Measurements from ENCODE around the gene P2RX1.

Gene P2RX1

DNA sequence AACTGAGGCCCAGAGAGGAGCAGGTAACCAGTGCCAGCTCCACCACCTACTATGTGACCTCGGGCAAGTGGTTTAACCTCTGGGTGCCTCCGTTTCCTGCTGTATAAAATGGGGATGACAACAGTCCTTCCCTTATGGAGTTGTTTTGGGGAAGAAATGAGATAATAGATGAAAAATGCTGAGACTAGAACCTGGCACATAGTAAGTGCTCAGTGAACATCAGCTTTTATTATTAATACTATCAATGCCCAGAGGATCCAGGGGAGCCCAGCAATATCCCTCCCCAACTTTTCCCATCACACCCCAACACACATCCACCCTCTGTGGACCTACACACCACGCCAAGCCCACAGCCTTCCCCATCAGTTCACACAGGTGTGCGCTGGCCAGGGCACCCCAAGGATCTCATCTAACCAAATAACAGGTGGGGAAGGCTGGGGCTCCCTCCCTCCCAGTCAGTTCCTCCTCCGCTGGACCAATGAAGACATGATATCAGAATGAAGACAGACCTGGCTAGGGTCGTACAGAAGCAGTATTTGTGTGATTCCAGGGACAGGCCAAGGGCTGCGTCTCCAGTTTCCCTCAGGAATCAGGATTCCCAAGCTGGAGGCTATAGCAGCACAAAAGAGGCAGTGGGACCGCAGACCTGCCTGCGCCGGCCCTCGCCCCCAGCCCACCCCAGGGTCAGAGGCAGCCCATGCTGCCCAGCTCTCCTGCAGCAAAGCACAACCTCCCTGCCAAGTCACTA lies 46.1 kb upstream of the P2RX1 start:
- TF ChIP-seq, protein P1, sequence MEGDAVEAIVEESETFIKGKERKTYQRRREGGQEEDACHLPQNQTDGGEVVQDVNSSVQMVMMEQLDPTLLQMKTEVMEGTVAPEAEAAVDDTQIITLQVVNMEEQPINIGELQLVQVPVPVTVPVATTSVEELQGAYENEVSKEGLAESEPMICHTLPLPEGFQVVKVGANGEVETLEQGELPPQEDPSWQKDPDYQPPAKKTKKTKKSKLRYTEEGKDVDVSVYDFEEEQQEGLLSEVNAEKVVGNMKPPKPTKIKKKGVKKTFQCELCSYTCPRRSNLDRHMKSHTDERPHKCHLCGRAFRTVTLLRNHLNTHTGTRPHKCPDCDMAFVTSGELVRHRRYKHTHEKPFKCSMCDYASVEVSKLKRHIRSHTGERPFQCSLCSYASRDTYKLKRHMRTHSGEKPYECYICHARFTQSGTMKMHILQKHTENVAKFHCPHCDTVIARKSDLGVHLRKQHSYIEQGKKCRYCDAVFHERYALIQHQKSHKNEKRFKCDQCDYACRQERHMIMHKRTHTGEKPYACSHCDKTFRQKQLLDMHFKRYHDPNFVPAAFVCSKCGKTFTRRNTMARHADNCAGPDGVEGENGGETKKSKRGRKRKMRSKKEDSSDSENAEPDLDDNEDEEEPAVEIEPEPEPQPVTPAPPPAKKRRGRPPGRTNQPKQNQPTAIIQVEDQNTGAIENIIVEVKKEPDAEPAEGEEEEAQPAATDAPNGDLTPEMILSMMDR (IDR thresholded peaks at IDR 0.05; ENCODE audit: insufficient read depth, low read length, missing control alignments): no peak
- ChIA-PET CTCF (interaction anchor here (1.2 to 2.5 kb wide), 2 partner anchors 43 to 48 kb away, joined by 4 to 9 read pairs; no protein-coding TSS in a partner anchor), POLR2A (no interaction called here)
- no peak for DNase-seq (ENCODE audit: low read depth, low spot score)
- no peak overlapping the region for H3K4me3 ChIP-seq (ENCODE audit: low read depth, low read length)

DNA sequence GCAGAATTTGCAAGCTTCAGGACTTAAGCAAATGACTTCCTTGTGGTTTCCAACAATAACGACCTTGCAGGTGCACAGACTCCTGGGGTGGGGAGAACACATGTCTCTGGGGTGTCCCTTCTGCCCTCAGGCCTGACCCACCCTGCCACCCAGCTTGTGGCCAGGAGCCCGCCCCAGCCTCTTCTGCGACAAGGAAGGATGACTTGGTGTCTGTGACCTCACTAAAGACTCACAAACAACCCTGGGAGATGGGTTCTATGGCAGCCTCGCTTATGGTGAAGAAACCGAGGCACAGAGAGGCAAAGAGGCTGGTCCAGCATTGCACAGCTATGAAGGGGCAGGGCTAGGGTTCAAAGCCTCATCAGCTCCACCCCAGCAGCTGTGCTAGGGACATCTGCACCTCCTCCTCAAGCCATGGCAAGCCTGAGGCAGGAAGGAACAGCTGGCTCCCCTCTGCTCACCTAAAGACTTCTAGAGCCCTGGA lies 45.3 kb upstream of the P2RX1 start:
- TF ChIP-seq, protein P1 (IDR thresholded peaks at IDR 0.05; ENCODE audit: insufficient read depth, low read length, missing control alignments): no peak
- H3K4me3 ChIP-seq (ENCODE audit: low read depth, low read length): no peak overlapping the region
- ChIA-PET POLR2A (interaction anchor here (0.6 kb wide), 1 partner anchor 408 kb away, joined by 4 read pairs; no protein-coding TSS in a partner anchor), CTCF (interaction anchor here (1.2 to 2.5 kb wide), 2 partner anchors 44 to 47 kb away, joined by 4 to 9 read pairs; no protein-coding TSS in a partner anchor)
- DNase-seq (ENCODE audit: low read depth, low spot score): no peak

DNA sequence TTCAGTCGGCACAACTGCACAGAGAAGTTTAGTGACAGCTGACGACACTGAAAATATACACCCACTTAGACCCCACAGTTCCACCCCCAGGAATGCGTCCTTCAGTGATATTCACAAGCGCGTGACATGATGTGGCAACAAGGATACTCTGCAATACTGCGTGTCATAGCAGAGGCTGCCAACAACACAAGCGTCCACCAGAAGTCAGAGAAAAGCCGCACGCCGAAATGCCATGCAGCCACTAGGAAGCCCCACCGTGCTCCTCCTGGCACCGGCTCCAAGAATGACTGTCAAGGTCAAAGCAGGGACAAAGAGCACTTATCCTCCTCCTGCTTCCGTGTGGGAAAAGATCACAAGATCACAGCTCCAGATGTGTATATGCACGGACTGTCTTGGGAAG lies 44.5 kb upstream of the P2RX1 start:
- CTCF ChIA-PET: interaction anchor here (1.2 to 2.5 kb wide), 3 partner anchors 45 to 114 kb away, joined by 4 to 9 read pairs (median 4); no protein-coding TSS in a partner anchor
- POLR2A ChIA-PET: no interaction called here
- TF ChIP-seq, protein P1 (IDR thresholded peaks at IDR 0.05; ENCODE audit: insufficient read depth, low read length, missing control alignments): no peak
- DNase-seq (ENCODE audit: low read depth, low spot score): no peak
- H3K4me3 ChIP-seq (ENCODE audit: low read depth, low read length): no peak overlapping the region

DNA sequence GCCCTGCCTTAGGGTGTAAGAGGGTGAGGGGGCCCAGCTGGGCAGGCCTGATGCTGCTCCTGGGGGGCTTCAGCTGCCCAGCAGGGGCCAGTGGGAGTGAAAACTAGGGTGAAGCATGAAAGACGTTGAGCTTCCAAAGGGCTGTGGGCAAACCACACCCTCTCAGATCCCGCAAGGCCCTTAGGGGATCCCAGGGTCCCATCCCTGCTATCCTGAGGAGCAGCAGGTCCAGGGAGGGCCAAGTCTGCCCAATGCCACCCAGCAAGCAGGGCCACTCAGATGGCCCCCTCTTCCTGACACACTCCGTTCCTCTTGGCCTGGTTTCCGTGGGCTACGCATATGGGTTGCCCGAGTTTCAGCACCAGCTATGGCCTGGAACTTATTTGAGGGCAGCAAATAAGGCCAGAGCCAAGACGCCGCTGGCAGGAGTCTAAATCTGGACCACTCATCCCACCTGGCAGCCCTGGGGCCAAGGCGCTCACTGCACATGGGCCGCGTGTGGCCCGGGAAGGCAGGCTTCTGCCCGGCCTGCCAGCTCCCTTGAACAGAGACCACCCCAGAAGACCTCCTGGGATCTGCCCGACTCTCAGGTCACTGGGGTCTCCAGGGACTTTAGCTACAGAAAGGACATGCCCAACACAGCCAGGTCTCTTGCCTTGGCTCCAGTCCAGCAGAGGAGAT lies 43.8 kb upstream of the P2RX1 start:
- TF ChIP-seq, protein P1 (IDR thresholded peaks at IDR 0.05; ENCODE audit: insufficient read depth, low read length, missing control alignments): no peak
- ChIA-PET CTCF (interaction anchor here (0.8 to 1.5 kb wide), 2 partner anchors 46 to 114 kb away, joined by 4 read pairs; no protein-coding TSS in a partner anchor), POLR2A (no interaction called here)
- H3K4me3 ChIP-seq (ENCODE audit: low read depth, low read length): no peak overlapping the region
- no peak for DNase-seq (ENCODE audit: low read depth, low spot score)

DNA sequence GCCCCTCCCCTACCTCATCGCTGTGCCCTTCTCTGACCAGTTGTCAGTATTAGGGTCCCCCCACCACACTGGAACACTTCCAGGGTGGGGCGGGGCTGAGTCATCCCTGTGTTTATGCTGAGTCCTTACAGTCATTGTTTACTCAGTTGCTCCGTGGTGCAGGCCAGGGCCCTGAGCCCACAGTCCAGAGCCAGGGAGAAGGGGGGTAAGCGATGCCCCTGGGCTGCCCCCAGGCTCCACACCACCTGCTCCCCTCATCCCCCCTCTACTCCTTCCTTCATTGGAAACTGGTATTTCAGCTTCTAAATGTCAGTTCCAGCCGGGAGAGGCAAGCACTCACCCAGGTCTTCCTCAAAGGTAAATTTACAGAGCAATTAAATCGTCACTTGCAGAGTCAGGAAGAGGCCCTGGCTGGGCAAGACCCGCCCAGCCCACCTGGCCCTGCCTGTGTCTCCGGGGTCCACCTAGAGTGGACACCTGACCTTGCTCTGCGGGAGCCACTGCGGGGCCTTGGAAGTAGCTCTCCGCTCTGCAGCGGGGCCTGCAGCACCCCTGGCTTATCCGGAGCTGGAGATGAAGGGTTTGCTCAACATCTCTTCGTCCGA lies 43.1 kb upstream of the P2RX1 start:
- POLR2A ChIA-PET: no interaction called here
- no peak overlapping the region for H3K4me3 ChIP-seq (ENCODE audit: low read depth, low read length)
- CTCF ChIA-PET: interaction anchor here (0.8 to 1.5 kb wide), 2 partner anchors 46 to 113 kb away, joined by 4 read pairs; no protein-coding TSS in a partner anchor
- TF ChIP-seq, protein P1 (IDR thresholded peaks at IDR 0.05; ENCODE audit: insufficient read depth, low read length, missing control alignments): no peak
- DNase-seq (ENCODE audit: low read depth, low spot score): no peak
